AG09319 (cell line): Measurements from ENCODE around the gene OSR1.
"Not testable (repeated sequence)": the region's sequence is repeated elsewhere in the genome, so short reads cannot be mapped to it uniquely, and the experiment has no call there.

Experiments
- DNase-seq: peaks from one replicate; pipeline ENCODE4 v3.0.0-alpha.2; 2010; ENCODE audit warnings: low read depth; ENCODE audit errors: extremely low read depth
- CTCF ChIP-seq: IDR thresholded peaks from 2 replicates; pipeline ENCODE4 v1.5.1; 2011; ENCODE audit warnings: low read depth, mild to moderate bottlenecking, inconsistent platforms, low read length, moderate library complexity

The OSR1 gene

DNA sequence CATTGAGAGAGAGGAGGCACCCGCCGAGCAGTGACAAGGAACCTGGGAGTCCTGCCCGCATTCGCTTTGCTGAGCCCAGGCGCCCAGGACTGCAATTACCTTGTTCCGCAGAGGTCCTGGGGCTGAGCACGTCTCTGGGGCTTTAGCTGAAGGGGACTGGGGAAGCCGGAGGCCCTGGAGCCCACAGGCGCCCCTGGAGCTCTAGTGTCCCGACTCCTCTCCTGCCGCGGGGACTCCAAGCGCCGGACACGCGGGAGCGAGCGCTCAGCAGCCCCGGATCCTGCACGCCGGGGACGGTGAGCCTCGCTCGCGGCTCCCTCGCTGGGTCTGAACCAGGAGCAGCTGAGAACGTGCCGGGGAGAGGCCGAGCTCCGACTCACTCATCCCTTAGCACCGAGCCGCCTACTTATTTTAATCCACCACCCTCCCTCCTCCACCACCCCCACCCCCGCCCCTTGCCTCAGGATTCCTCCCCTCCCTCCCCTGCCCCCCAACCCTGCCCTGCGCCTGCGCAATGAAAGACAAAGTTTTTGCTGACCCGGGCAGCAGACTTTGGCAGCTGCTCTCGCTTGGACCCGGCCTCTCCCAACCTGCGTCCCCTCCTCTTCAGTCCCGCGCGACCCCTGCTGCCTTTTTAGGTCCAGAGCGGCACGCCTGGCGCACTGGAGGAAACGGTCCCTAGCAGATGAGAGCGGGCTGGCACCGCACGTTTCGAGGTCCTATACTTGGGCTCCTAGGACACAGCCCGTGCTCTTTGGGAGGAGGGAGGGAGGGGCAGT, at the start of gene OSR1:
TSS of gene OSR1 (minus strand) at position 382 of the 779 bp plus-strand sequence. CDS start 4,818 bp downstream, outside the sequence.
- TF ChIP-seq CTCF, result no peak
- peak; percentile 83 for DNase-seq

DNA sequence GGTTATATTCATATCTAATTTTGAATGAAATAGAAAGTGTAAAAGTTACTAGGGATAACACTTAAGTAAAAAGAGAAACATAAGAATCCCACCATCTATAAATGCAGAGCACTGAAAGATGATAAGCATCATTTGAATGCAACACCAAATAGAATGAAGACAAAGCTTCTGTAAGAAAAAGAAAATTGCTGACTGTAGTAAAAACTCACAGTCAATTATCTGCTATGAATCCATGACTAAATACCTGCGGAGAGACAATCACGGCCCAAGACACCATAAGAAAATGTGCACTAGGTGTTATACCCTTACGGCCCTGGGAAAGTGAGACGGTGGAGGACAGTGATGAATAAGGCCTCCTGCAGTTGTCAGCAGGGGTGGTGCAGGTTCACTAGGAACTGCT, 45.4 kb upstream of the OSR1 start:
- no peak for DNase-seq
- TF ChIP-seq CTCF, result no peak

DNA sequence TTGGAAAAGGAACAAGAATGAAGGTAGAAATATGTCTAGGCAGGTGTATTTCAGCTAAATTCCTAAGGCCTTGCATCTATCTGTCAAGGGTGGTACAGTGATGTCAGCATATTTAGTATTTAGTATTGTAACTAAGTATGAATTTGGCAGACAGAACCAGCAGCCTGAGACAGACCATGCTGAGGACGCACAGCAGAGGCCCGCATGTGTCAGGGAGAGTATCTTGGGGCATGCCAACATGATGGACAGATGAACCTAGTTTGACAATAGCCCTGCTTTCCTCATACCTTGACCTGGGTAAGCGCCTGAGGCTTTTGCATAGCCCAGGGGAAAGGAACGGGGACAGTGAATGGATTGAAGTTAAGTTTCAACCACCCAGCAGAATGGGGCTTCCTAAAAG, 33.8 kb upstream of the OSR1 start:
- DNase-seq, result no peak
- no peak for TF ChIP-seq CTCF

DNA sequence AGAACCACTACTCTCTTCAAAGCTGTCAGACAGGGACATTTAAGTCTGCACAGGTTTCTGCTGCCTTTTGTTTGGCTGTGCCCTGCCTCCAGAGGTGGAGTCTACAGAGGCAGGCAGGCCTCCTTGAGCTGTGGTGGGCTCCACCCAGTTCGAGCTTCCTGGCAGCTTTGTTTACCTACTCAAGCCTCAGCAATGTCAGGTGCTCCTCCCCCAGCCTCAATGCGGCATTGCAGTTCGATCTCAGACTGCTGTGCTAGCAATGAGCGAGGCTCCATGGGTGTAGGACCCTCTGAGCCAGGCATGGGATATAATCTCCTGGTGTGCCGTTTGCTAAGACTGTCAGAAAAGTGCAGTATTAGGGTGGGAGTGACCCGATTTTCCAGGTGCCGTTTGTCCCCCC, 31.0 kb upstream of the OSR1 start:
- not testable (repeated sequence) for DNase-seq

DNA sequence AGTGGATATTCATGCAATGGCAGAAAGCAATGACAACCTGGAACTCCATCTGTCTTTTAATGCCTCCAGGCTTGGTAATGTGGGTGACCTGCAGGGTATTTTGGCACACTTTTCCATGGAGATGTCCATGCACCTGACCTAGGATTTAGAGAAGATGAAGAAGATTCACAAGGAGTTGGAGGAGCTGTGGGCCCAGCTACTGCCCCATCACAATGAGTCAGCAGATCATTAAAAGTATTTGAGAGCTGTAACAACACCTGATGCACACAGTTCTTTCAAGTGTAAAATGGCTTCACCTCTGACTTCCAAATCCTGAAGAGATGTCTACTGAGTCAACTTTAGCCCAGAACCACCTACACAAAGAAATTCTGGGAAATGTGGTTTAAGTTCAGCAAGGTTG, 22.1 kb upstream of the OSR1 start:
- DNase-seq, result no peak
- TF ChIP-seq CTCF, result no peak

DNA sequence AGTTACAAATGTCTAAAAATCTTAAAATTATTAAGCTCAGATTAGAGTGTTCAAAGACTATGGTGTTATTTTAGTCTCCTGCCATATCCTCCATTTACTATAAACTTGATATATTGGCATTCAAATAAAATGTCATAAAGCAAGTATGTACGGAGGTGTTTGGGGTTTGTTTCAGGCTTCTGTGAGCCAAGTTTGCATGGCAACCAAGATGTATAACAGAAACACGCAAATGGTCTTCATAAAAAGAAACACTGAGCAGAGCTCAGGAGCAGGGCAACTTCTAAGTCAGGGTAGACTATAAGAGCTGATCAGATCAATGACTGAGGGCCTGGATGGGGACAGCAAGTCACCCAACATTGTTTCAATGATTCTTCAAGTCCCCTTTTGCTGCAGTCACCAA, 20.5 kb upstream of the OSR1 start:
- TF ChIP-seq CTCF, result no peak
- DNase-seq, result no peak

- TF ChIP-seq CTCF, result no peak
- DNase-seq, result no peak
Measured at GRCh38 chr2:19377717-19378116, 19.3 kb upstream of the OSR1 start.

DNA sequence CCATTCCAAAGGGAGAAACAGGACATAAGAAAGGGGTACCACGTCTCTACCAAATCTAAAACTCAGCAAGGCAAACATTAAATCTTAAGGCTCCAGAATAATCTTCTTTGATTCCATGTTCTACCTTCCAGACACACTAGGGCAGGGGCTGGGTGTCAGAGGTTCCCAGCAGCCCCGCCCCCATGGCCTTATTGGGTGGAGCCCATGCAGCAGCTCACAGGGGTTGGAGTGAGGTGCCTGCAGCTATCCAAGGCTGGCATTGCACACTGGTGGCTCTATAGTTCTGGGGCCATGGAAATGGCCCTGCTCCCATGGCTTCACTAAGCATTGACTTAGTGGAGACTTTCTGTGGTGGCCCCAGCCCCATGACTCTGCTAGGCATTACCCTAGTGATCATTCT, 14.9 kb upstream of the OSR1 start:
- DNase-seq, result no peak
- no peak for TF ChIP-seq CTCF
